Natural killer cell (primary cell): ENCODE results near the gene ACYP2. TPM values are rescaled to one million over a fixed set of nuclear protein-coding genes. Genes with fewer than 3 reads are reported as not detected.

ENCODE experiments used
- ATAC-seq, 3 donors: fragments of 150-1000 bp in 2 of 3; fragments of 200-7000 bp in 1 of 3; cut with Tn5 transposase; 1 replicate in 1 of 3; 2 replicates in 2 of 3; pipeline ENCODE4 v1.10.0; 2021; ENCODE audit warnings: mild to moderate bottlenecking in 2 of 3, moderate library complexity in 2 of 3
- DNase-seq, 2 donors: peaks; one replicate each; pipeline versions ENCODE4 v3.0.0 to v3.0.0-alpha.2; 2013 to 2021; ENCODE audit warnings: mixed read lengths in 1 of 2
- H3K27ac ChIP-seq: one replicate; pipeline ENCODE4 v1.5.1; 2013; ENCODE audit warnings: mild to moderate bottlenecking, low read length
- H3K27me3 ChIP-seq: one replicate; pipeline ENCODE4 v1.6.1; 2013; ENCODE audit warnings: low read length; ENCODE audit not compliant: control insufficient read depth, insufficient read depth
- H3K36me3 ChIP-seq: one replicate; pipeline ENCODE4 v1.6.1; 2013; ENCODE audit warnings: low read length; ENCODE audit not compliant: control insufficient read depth, insufficient read depth
- H3K4me1 ChIP-seq: one replicate; pipeline ENCODE4 v1.6.1; 2013; ENCODE audit warnings: low read length; ENCODE audit not compliant: control insufficient read depth, insufficient read depth
- H3K4me3 ChIP-seq: one replicate; pipeline ENCODE4 v1.5.1; 2013; ENCODE audit warnings: low read length
- H3K9me3 ChIP-seq: one replicate; pipeline ENCODE4 v1.6.1; 2013; ENCODE audit warnings: low read length; ENCODE audit not compliant: control insufficient read depth, insufficient read depth
- H3K27ac Mint-ChIP-seq, 2 donors: one replicate each; pipeline ENCODE4 v1.8.0; 2022; ENCODE audit warnings: mild to moderate bottlenecking in 2 of 2, mixed read lengths in 2 of 2, moderate library complexity in 1 of 2
- H3K27me3 Mint-ChIP-seq, 2 donors: one replicate each; pipeline ENCODE4 v1.8.0; 2022; ENCODE audit warnings: low read depth in 2 of 2, mixed read lengths in 2 of 2
- H3K36me3 Mint-ChIP-seq: one replicate; pipeline ENCODE4 v1.8.0; 2022; ENCODE audit warnings: mixed read lengths
- H3K4me1 Mint-ChIP-seq, 2 donors: one replicate each; pipeline ENCODE4 v1.8.0; 2022; ENCODE audit warnings: mixed read lengths in 2 of 2
- H3K4me3 Mint-ChIP-seq: one replicate; pipeline ENCODE4 v1.8.0; 2022; ENCODE audit warnings: mild to moderate bottlenecking, moderate library complexity, mixed read lengths
- H3K9me3 Mint-ChIP-seq, 2 donors: one replicate each; pipeline ENCODE4 v1.8.0; 2022; ENCODE audit warnings: mixed read lengths in 2 of 2
- CTCF ChIP-seq: fragments of 200-600 bp; IDR thresholded peaks from one replicate; pipeline ENCODE4 v1.8.0; 2022; ENCODE audit warnings: antibody characterized with exemption
- WGBS: methylation state at CpG from one replicate; pipeline ENCODE4 v1.1.7; 2013; ENCODE audit warnings: missing lambda C conversion rate; ENCODE audit not compliant: insufficient coverage; 5-methylcytosine and 5-hydroxymethylcytosine counted together
- intact Hi-C: fragments of 100-400 bp; cut with micrococcal nuclease; formaldehyde crosslinking; loops from one replicate; pipeline ENCODE4 v1.14.2; 2022
- total RNA-seq, 4 donors: library from RNA; stranded (reverse); fragments of 120-200 nt in 1 of 4; gene quantifications; one replicate each; pipeline versions ENCODE4 v1.2.3 to v1.2.4, GENCODE V29; 2013 to 2022

ACYP2 gene
- total RNA-seq, 3 donors from 2014 or later (not counting 1 experiment from before 2014, with no cell fraction given), result 14.3 to 18.1 (median 16.7) TPM

- H3K27me3 ChIP-seq, result no peaks in the 10 kb centered on the region
- no peaks in the 10 kb centered on the region for H3K9me3 Mint-ChIP-seq
- H3K4me3 Mint-ChIP-seq, result no peak within 1 kb of the TSS
- H3K27me3 Mint-ChIP-seq, result no peaks in the 10 kb centered on the region
- no peaks in the 10 kb centered on the region for H3K4me1 Mint-ChIP-seq
- intact Hi-C loops, result no loop called here
- TF ChIP-seq CTCF, result no peak
- no peaks in the 10 kb centered on the region for H3K36me3 Mint-ChIP-seq
- 95% methylated on average over 23 of the region's 25 CpGs for WGBS
- H3K4me3 ChIP-seq, result no peak within 1 kb of the TSS
- no peak for ATAC-seq
- H3K4me1 ChIP-seq, result no peaks in the 10 kb centered on the region
- no peak for DNase-seq
- no peak within 1 kb of the TSS for H3K27ac Mint-ChIP-seq
- no peak within 1 kb of the TSS for H3K27ac ChIP-seq
- no peaks in the 10 kb centered on the region for H3K36me3 ChIP-seq
- peaks cover 8% of the 10 kb centered on the region for H3K9me3 ChIP-seq
Measured at GRCh38 chr2:54256091-54256694, 140.8 kb downstream of the ACYP2 start, which contains the start of gene TSPYL6. Gene TSPYL6, minus strand, starts transcription at chr2:54256229. Its CDS starts 78 bp downstream, at chr2:54256151.

DNA sequence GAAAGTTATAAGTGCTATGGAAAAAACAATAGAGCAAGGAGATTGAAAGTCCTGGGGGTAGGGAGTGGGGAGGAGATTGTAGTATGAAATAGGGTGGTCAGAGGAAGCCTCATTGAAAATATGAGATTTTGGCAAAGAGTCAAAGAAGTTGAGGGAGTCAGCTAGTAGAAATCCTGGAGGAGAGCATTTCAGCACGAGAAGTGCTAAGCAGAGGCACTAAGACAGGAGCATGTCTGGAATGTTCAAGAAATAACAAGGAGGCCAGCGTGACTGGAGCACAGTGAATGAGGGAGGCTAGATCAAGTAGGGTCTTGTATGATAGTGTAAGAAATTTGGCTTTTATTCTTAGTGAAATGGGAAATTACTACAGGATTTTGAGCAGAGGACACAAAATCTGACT lies 142.8 kb downstream of the ACYP2 start:
- Mint-ChIP-seq H3K9me3 (no peaks in the 10 kb centered on the region), H3K27ac (no peak overlapping the region), H3K4me3 (no peak overlapping the region), H3K36me3 (no peaks in the 10 kb centered on the region), H3K4me1 (no peaks in the 10 kb centered on the region), H3K27me3 (no peaks in the 10 kb centered on the region)
- H3K36me3 ChIP-seq, result no peaks in the 10 kb centered on the region
- peaks cover 8% of the 10 kb centered on the region for H3K9me3 ChIP-seq
- no peak for TF ChIP-seq CTCF
- no peak for DNase-seq
- WGBS, result 86% methylated on average over 2 of the region's 2 CpGs
- H3K4me1 ChIP-seq, result no peaks in the 10 kb centered on the region
- ATAC-seq, result no peak
- no peaks in the 10 kb centered on the region for H3K27me3 ChIP-seq
- H3K27ac ChIP-seq, result no peak overlapping the region
- H3K4me3 ChIP-seq, result no peak overlapping the region
- intact Hi-C loops, result no loop called here

GRCh38 chr2:54259413-54260240 lies 144.2 kb downstream of the ACYP2 start:
- intact Hi-C loops, result no loop called here

More at GRCh38 chr2:54259413-54260240, 144.2 kb downstream of the ACYP2 start:
- no peaks in the 10 kb centered on the region for H3K27me3 Mint-ChIP-seq
- no peak for TF ChIP-seq CTCF
- 85% methylated on average over 6 of the region's 6 CpGs for WGBS
- no peaks in the 10 kb centered on the region for H3K36me3 Mint-ChIP-seq
- Histone ChIP-seq H3K4me3 (no peak overlapping the region), H3K27me3 (no peaks in the 10 kb centered on the region), H3K4me1 (no peaks in the 10 kb centered on the region), H3K27ac (no peak overlapping the region), H3K9me3 (peaks cover 8% of the 10 kb centered on the region), H3K36me3 (no peaks in the 10 kb centered on the region)
- no peak for DNase-seq
- H3K4me1 Mint-ChIP-seq, result no peaks in the 10 kb centered on the region
- ATAC-seq, result no peak
- no peak overlapping the region for H3K27ac Mint-ChIP-seq
- no peak overlapping the region for H3K4me3 Mint-ChIP-seq
- no peaks in the 10 kb centered on the region for H3K9me3 Mint-ChIP-seq
